B cell (primary cell): ENCODE results near the gene CTNNA3. TPM values are rescaled to one million over a fixed set of nuclear protein-coding genes. Genes with fewer than 3 reads are reported as not detected.
"Not testable (repeated sequence)": the region's sequence is repeated elsewhere in the genome, so short reads cannot be mapped to it uniquely, and the experiment has no call there.

ENCODE experiments used
- ATAC-seq: fragments of 200-7000 bp; cut with Tn5 transposase; one replicate; pipeline ENCODE4 v1.10.0; 2021; ENCODE audit warnings: low read depth, mild to moderate bottlenecking, moderate number of reproducible peaks, moderate library complexity
- CTCF ChIA-PET: fragments of 350-600 bp; sonication (Branson Sonifier 250); formaldehyde crosslinking; loops from one replicate; lab custom pipeline; 2021; ENCODE audit warnings: antibody characterized with exemption, inconsistent platforms; lab: Charles Lee
- POLR2A ChIA-PET: fragments of 350-600 bp; sonication (Branson Sonifier 250); formaldehyde crosslinking; loops from one replicate; lab custom pipeline; 2021; ENCODE audit warnings: antibody characterized with exemption; lab: Charles Lee
- DNase-seq: peaks from one replicate; pipeline ENCODE4 v3.0.0; 2013
- H2AFZ ChIP-seq: 2 replicates; pipeline ENCODE4 v1.6.1; 2012; ENCODE audit warnings: mild to moderate bottlenecking, low read depth, low read length; ENCODE audit not compliant: insufficient read depth, poor library complexity, severe bottlenecking
- H3K27ac ChIP-seq, 2 donors: 1 replicate in 1 of 2; 2 replicates in 1 of 2; pipeline ENCODE4 v1.5.1; 2012 to 2013; ENCODE audit warnings: low read length in 2 of 2, mild to moderate bottlenecking in 2 of 2, moderate library complexity in 1 of 2
- H3K27me3 ChIP-seq, 4 experiments: fragments of 200-600 bp in 1 of 4; sonication (generic) in 1 of 4; replicated peaks in 1 of 4; 1 replicate in 2 of 4; 2 replicates in 2 of 4; pipeline versions ENCODE4 v1.6.1 to v1.7.0; 2013 to 2016; ENCODE audit warnings: low read length in 3 of 4, mild to moderate bottlenecking in 2 of 4, mixed read lengths in 1 of 4, moderate library complexity in 1 of 4; ENCODE audit not compliant: insufficient read depth in 4 of 4, control insufficient read depth in 3 of 4; ENCODE audit errors: control extremely low read depth in 1 of 4
- H3K36me3 ChIP-seq, 2 experiments: replicated peaks in 1 of 2; 1 replicate in 1 of 2; 2 replicates in 1 of 2; pipeline versions ENCODE4 v1.6.1 to v1.7.1; 2013; ENCODE audit warnings: low read length in 1 of 2; ENCODE audit not compliant: insufficient read depth in 2 of 2, control insufficient read depth in 1 of 2; ENCODE audit errors: control extremely low read depth in 1 of 2, extremely low read depth in 1 of 2
- H3K4me1 ChIP-seq, 2 donors: fragments of 200-600 bp in 1 of 2; sonication (generic) in 1 of 2; 1 replicate in 1 of 2; 2 replicates in 1 of 2; pipeline versions ENCODE4 v1.5.1 to v1.6.1; 2013 to 2017; ENCODE audit warnings: low read length in 2 of 2; ENCODE audit not compliant: control insufficient read depth in 2 of 2, insufficient read depth in 2 of 2
- H3K4me2 ChIP-seq: replicated peaks from 2 replicates; pipeline ENCODE3; 2012; ENCODE audit warnings: mild to moderate bottlenecking, low read depth, low read length; ENCODE audit not compliant: poor library complexity, severe bottlenecking
- H3K4me3 ChIP-seq, 5 experiments: fragments of 200-600 bp in 1 of 5; sonication (generic) in 1 of 5; 1 replicate in 3 of 5; 2 replicates in 2 of 5; pipeline versions ENCODE4 v1.5.1 to v1.7.0; 2011 to 2016; ENCODE audit warnings: low read length in 4 of 5, mild to moderate bottlenecking in 4 of 5, low read depth in 2 of 5, control low read depth in 1 of 5, moderate library complexity in 1 of 5; ENCODE audit not compliant: insufficient read depth in 1 of 5; ENCODE audit errors: control extremely low read depth in 1 of 5, extremely low read depth in 1 of 5
- H3K79me2 ChIP-seq: fragments of 200-600 bp; sonication (generic); one replicate; pipeline ENCODE4 v1.6.0; 2016; ENCODE audit warnings: low read length; ENCODE audit not compliant: control insufficient read depth, insufficient read depth
- H3K9ac ChIP-seq: fragments of 200-600 bp; sonication (generic); 2 replicates; pipeline ENCODE4 v1.6.1; 2017; ENCODE audit warnings: mild to moderate bottlenecking, low read length, moderate library complexity
- H3K9me3 ChIP-seq, 3 donors: one replicate each; pipeline versions ENCODE4 v1.6.1 to v1.7.1; 2013; ENCODE audit warnings: low read length in 2 of 3; ENCODE audit not compliant: control insufficient read depth in 2 of 3, insufficient read depth in 1 of 3; ENCODE audit errors: control extremely low read depth in 1 of 3
- H4K20me1 ChIP-seq: 2 replicates; pipeline ENCODE4 v1.6.0; 2012; ENCODE audit warnings: mild to moderate bottlenecking, low read length; ENCODE audit not compliant: insufficient read depth, control insufficient read depth, poor library complexity, severe bottlenecking
- H3K27ac Mint-ChIP-seq: one replicate; pipeline ENCODE4 v1.8.0; 2021; ENCODE audit warnings: mixed read lengths
- H3K27me3 Mint-ChIP-seq: one replicate; pipeline ENCODE4 v1.8.0; 2021; ENCODE audit warnings: mixed read lengths
- H3K4me1 Mint-ChIP-seq: one replicate; pipeline ENCODE4 v1.8.0; 2021; ENCODE audit warnings: mixed read lengths
- H3K4me3 Mint-ChIP-seq: one replicate; pipeline ENCODE4 v1.8.0; 2021; ENCODE audit warnings: mixed read lengths
- H3K9me3 Mint-ChIP-seq: one replicate; pipeline ENCODE4 v1.8.0; 2022; ENCODE audit warnings: mixed read lengths; ENCODE audit not compliant: insufficient read depth
- WGBS: methylation state at CpG from one replicate; pipeline ENCODE4 v1.1.5; 2013; ENCODE audit warnings: missing lambda C conversion rate; ENCODE audit not compliant: insufficient coverage; 5-methylcytosine and 5-hydroxymethylcytosine counted together
- intact Hi-C: fragments of 100-400 bp; cut with micrococcal nuclease; formaldehyde crosslinking; loops from one replicate; pipeline ENCODE4 v1.10.0; 2022
- polyA plus RNA-seq: library from polyadenylated mRNA; depleted of rRNA; stranded (reverse); fragments of >200 nt; gene quantifications from 2 replicates; pipeline ENCODE4 v1.2.3, GENCODE V29; 2012
- total RNA-seq, 2 donors: library from RNA; stranded (reverse); fragments of 120-200 nt in 1 of 2; gene quantifications; 1 replicate in 1 of 2; 2 replicates in 1 of 2; pipeline versions ENCODE4 v1.2.3 to v1.2.4, GENCODE V29; 2013 to 2022

Gene CTNNA3
- total and polyA plus RNA-seq, 2 donors (not counting 1 experiment from before 2014, with no cell fraction given) = 0.01 TPM; not detected in 1

- ATAC-seq, H3K4me2 ChIP-seq, H3K27ac ChIP-seq, H3K27ac Mint-ChIP-seq, H3K36me3 ChIP-seq, H3K9me3 ChIP-seq, H3K9ac ChIP-seq, H3K4me1 ChIP-seq, H3K79me2 ChIP-seq, H3K27me3 ChIP-seq, POLR2A ChIA-PET, H3K4me3 ChIP-seq, intact Hi-C loops, H3K4me1 Mint-ChIP-seq, H4K20me1 ChIP-seq, DNase-seq, H3K4me3 Mint-ChIP-seq, CTCF ChIA-PET, H3K9me3 Mint-ChIP-seq, H2AFZ ChIP-seq: not testable (repeated sequence)
- peaks cover 19% of the 10 kb centered on the region for H3K27me3 Mint-ChIP-seq
- WGBS = 100% methylated on average over 1 of the region's 7 CpGs
Measured at GRCh38 chr10:67690540-67690939, 5.5 kb downstream of the CTNNA3 start.

- DNase-seq, H3K27me3 Mint-ChIP-seq, ATAC-seq, H3K9ac ChIP-seq, H3K4me3 Mint-ChIP-seq, H2AFZ ChIP-seq, H3K27ac ChIP-seq, H3K4me2 ChIP-seq, H3K79me2 ChIP-seq, H3K36me3 ChIP-seq, H3K27me3 ChIP-seq, H3K4me1 ChIP-seq, H3K4me3 ChIP-seq, POLR2A ChIA-PET, intact Hi-C loops, H3K4me1 Mint-ChIP-seq, H3K27ac Mint-ChIP-seq, H4K20me1 ChIP-seq: not testable (repeated sequence)
- 93% methylated on average over 7 of the region's 8 CpGs for WGBS
- CTCF ChIA-PET = interaction anchor here (0.7 kb wide), 1 partner anchor 89 kb away, joined by 3 read pairs; no protein-coding TSS in a partner anchor
- H3K9me3 ChIP-seq = peaks cover 1 to 15% (median 13%) of the 10 kb centered on the region in 3 donors
- peaks cover 16% of the 10 kb centered on the region for H3K9me3 Mint-ChIP-seq
Measured at GRCh38 chr10:67684140-67684539, 11.9 kb downstream of the CTNNA3 start.
